Endothelial cell of umbilical vein (primary cell): ENCODE results near the gene CEP128. TPM values are rescaled to one million over a fixed set of nuclear protein-coding genes. Genes with fewer than 3 reads are reported as not detected.

ENCODE experiments used
- BruUV-seq: library from RNA; stranded (reverse); fragments of 400-500 nt; replicated peaks from 2 replicates; lab custom pipeline; 2021; lab: Mats Ljungman, UMichigan
- CTCF ChIA-PET: fragments of 300-600, 350-600 bp; sonication (Branson Sonifier 250); formaldehyde crosslinking; loops from one replicate; lab custom pipeline; 2021; ENCODE audit warnings: antibody characterized with exemption, inconsistent platforms; lab: Charles Lee
- POLR2A ChIA-PET: fragments of 300-600, 350-600 bp; sonication (Branson Sonifier 250); formaldehyde crosslinking; loops from one replicate; lab custom pipeline; 2021; ENCODE audit warnings: antibody characterized with exemption, inconsistent platforms; lab: Charles Lee
- DNase-seq: peaks from one replicate; pipeline ENCODE4 v3.0.0-alpha.2; 2011; ENCODE audit warnings: low read depth, low spot score
- FAIRE-seq: peaks from 2 replicates; lab custom pipeline; 2011; peaks lifted over from hg19 to GRCh38; lab: Jason Lieb, UNC
- H2AFZ ChIP-seq: 2 replicates; pipeline ENCODE4 v1.6.0; 2012; ENCODE audit warnings: low read depth, low read length, control low read depth, inconsistent platforms
- H3K27ac ChIP-seq: 2 replicates; pipeline ENCODE4 v1.5.1; 2011; ENCODE audit warnings: low read depth, mild to moderate bottlenecking, control low read depth, low read length, moderate library complexity; ENCODE audit not compliant: insufficient read depth
- H3K27me3 ChIP-seq, 2 experiments: 2 replicates each; pipeline versions ENCODE4 v1.6.0 to v1.6.1; 2011; ENCODE audit warnings: low read length in 2 of 2, mixed read lengths in 1 of 2; ENCODE audit not compliant: control insufficient read depth in 2 of 2, insufficient read depth in 2 of 2
- H3K36me3 ChIP-seq, 2 experiments: 2 replicates in 1 of 2; 3 replicates in 1 of 2; pipeline ENCODE4 v1.5.1; 2011; ENCODE audit warnings: low read length in 2 of 2, mild to moderate bottlenecking in 1 of 2, moderate library complexity in 1 of 2; ENCODE audit not compliant: control insufficient read depth in 2 of 2, insufficient read depth in 2 of 2; ENCODE audit errors: extremely low read depth in 1 of 2
- H3K4me1 ChIP-seq: 3 replicates; pipeline ENCODE4 v1.5.1; 2011; ENCODE audit warnings: mild to moderate bottlenecking, low read length; ENCODE audit not compliant: control insufficient read depth, insufficient read depth; ENCODE audit errors: extremely low read depth
- H3K4me2 ChIP-seq: 2 replicates; pipeline ENCODE4 v1.6.1; 2011; ENCODE audit warnings: low read length, control low read depth, mixed read lengths; ENCODE audit not compliant: insufficient read depth
- H3K4me3 ChIP-seq, 3 experiments: fragments of 200-600 bp in 1 of 3; sonication (generic), shearing (Covaris generic) in 1 of 3; replicated peaks in 1 of 3; 2 replicates each; pipeline ENCODE4 v1.5.1; 2011 to 2016; ENCODE audit warnings: control low read depth in 3 of 3, low read length in 3 of 3, mild to moderate bottlenecking in 2 of 3, inconsistent platforms in 1 of 3, low read depth in 1 of 3, moderate library complexity in 1 of 3; ENCODE audit not compliant: insufficient read depth in 1 of 3
- H3K79me2 ChIP-seq: 2 replicates; pipeline ENCODE4 v1.6.0; 2012; ENCODE audit warnings: low read length, inconsistent platforms; ENCODE audit not compliant: control insufficient read depth, insufficient read depth
- H3K9ac ChIP-seq: replicated peaks from 2 replicates; pipeline ENCODE3; 2011; ENCODE audit warnings: low read length, control low read depth; ENCODE audit not compliant: insufficient read depth; ENCODE audit errors: extremely low read depth
- H3K9me1 ChIP-seq: replicated peaks from 3 replicates; pipeline ENCODE4 v1.6.0; 2011; ENCODE audit warnings: mild to moderate bottlenecking, low read length; ENCODE audit not compliant: control insufficient read depth, insufficient read depth; ENCODE audit errors: extremely low read depth
- H3K9me3 ChIP-seq: replicated peaks from 2 replicates; pipeline ENCODE4 v1.5.1; 2012; ENCODE audit warnings: low read length, inconsistent platforms; ENCODE audit not compliant: control insufficient read depth, insufficient read depth
- H4K20me1 ChIP-seq: replicated peaks from 2 replicates; pipeline ENCODE3; 2011; ENCODE audit warnings: mild to moderate bottlenecking, low read length; ENCODE audit not compliant: control insufficient read depth, insufficient read depth; ENCODE audit errors: extremely low read depth
- FOS ChIP-seq: IDR thresholded peaks from 2 replicates; pipeline ENCODE4 v1.6.1; 2011; ENCODE audit warnings: mild to moderate bottlenecking, low read length, moderate library complexity, borderline replicate concordance; ENCODE audit not compliant: insufficient read depth
- GATA2 ChIP-seq: IDR thresholded peaks from 2 replicates; pipeline ENCODE4 v1.7.0; 2011; ENCODE audit warnings: low read depth, mild to moderate bottlenecking, moderate library complexity, mixed read lengths, low read length; ENCODE audit not compliant: insufficient read length, insufficient read depth
- JUN ChIP-seq: IDR thresholded peaks from 2 replicates; pipeline ENCODE4 v1.6.1; 2011; ENCODE audit warnings: borderline replicate concordance, low read depth; ENCODE audit not compliant: insufficient read length, insufficient read depth
- MYC ChIP-seq: IDR thresholded peaks from one replicate; pipeline ENCODE4 v1.6.1; 2011; ENCODE audit warnings: mild to moderate bottlenecking, low read depth, low read length
- POLR2A ChIP-seq: IDR thresholded peaks from 2 replicates; pipeline ENCODE4 v1.6.1; 2012; ENCODE audit warnings: low read depth, mild to moderate bottlenecking, control low read depth, low read length
- POLR2AphosphoS5 ChIP-seq: IDR thresholded peaks from 2 replicates; pipeline ENCODE4 v1.6.1; 2012; ENCODE audit warnings: low read depth, mild to moderate bottlenecking, control low read depth, low read length, moderate library complexity; ENCODE audit not compliant: insufficient read depth
- dilution Hi-C: fragments of 300-500 bp; cut with MboI; formaldehyde crosslinking; loops from one replicate; pipeline ENCODE4 v1.15.0; 2019; ENCODE audit warnings: low sequenced_read_pairs; ENCODE audit not compliant: extremely low pct_ligation_motif_present
- intact Hi-C: fragments of 100-400 bp; cut with micrococcal nuclease; formaldehyde crosslinking; loops from one replicate; pipeline ENCODE4 v1.10.0; 2022
- polyA plus RNA-seq, 4 experiments: library from polyadenylated mRNA; depleted of rRNA in 3 of 4; stranded (reverse) in 3 of 4; unstranded in 1 of 4; fragments of >200 nt; gene quantifications; 2 replicates each; pipeline versions ENCODE4 v1.2.1 to v1.2.3, GENCODE V29; 2011 to 2012; ENCODE audit warnings: missing spikeins in 1 of 4
- total RNA-seq: library from RNA; stranded (reverse); gene quantifications from 2 replicates; pipeline ENCODE4 v1.2.3, GENCODE V29; 2021
- TF ChIP-seq, protein P1 (sequence below): IDR thresholded peaks from 2 replicates; pipeline ENCODE4 v1.6.1; 2011; ENCODE audit not compliant: insufficient read depth, insufficient read length
- TF ChIP-seq, protein P2 (sequence below), 2 donors: IDR thresholded peaks; 1 replicate in 1 of 2; 2 replicates in 1 of 2; pipeline ENCODE4 v1.5.1; 2011; ENCODE audit warnings: low read length in 2 of 2, mild to moderate bottlenecking in 2 of 2, moderate library complexity in 2 of 2, control low read depth in 1 of 2, inconsistent platforms in 1 of 2, low read depth in 1 of 2; ENCODE audit not compliant: insufficient read depth in 1 of 2; ENCODE audit errors: extremely low read depth in 1 of 2

Gene CEP128
- total and polyA plus RNA-seq, 2 donors (not counting 3 experiments of a cell fraction or from before 2014, with no cell fraction given) = 0.91 to 23.7 TPM

DNA sequence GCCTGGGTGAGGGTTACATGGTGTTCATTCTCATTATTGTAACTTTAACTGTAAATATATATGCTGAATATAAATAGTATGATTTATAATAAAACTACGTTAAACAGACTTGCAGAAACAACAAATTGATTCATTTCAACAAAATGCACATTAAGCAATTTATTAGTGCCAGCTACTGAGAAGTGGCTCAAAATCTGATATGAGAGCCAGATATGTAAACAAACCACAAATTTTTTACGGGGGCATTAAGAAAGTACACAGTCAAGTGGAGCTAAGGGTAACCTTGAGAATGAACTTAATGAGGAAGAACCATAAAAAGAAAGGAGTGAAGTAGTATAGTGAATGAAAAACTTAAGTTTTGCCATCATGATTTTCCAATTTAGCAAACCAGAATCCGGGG, 40.3 kb downstream of the CEP128 start:
- Histone ChIP-seq H4K20me1 (no peaks in the 10 kb centered on the region), H3K4me3 (no peak overlapping the region), H3K27ac (no peak overlapping the region), H3K79me2 (no peaks in the 10 kb centered on the region), H2AFZ (no peak overlapping the region), H3K9ac (no peak overlapping the region), H3K27me3 (no peaks in the 10 kb centered on the region), H3K4me1 (no peaks in the 10 kb centered on the region), H3K9me3 (no peaks in the 10 kb centered on the region), H3K9me1 (peaks cover 3% of the 10 kb centered on the region), H3K36me3 (no peaks in the 10 kb centered on the region), H3K4me2 (no peak overlapping the region)
- ChIA-PET CTCF (no interaction called here), POLR2A (no interaction called here)
- dilution Hi-C loops = no loop called here
- no peak for DNase-seq
- BruUV-seq = no TSS peak
- intact Hi-C loops = no loop called here
- no peak for FAIRE-seq
- TF ChIP-seq JUN (no peak), POLR2A (no peak), GATA2 (no peak), MYC (no peak), FOS (no peak), POLR2AphosphoS5 (no peak)
- TF ChIP-seq, protein P1, sequence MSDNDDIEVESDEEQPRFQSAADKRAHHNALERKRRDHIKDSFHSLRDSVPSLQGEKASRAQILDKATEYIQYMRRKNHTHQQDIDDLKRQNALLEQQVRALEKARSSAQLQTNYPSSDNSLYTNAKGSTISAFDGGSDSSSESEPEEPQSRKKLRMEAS = no peak
- TF ChIP-seq, protein P2, sequence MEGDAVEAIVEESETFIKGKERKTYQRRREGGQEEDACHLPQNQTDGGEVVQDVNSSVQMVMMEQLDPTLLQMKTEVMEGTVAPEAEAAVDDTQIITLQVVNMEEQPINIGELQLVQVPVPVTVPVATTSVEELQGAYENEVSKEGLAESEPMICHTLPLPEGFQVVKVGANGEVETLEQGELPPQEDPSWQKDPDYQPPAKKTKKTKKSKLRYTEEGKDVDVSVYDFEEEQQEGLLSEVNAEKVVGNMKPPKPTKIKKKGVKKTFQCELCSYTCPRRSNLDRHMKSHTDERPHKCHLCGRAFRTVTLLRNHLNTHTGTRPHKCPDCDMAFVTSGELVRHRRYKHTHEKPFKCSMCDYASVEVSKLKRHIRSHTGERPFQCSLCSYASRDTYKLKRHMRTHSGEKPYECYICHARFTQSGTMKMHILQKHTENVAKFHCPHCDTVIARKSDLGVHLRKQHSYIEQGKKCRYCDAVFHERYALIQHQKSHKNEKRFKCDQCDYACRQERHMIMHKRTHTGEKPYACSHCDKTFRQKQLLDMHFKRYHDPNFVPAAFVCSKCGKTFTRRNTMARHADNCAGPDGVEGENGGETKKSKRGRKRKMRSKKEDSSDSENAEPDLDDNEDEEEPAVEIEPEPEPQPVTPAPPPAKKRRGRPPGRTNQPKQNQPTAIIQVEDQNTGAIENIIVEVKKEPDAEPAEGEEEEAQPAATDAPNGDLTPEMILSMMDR (IDR thresholded peaks at IDR 0.05; ENCODE audit: extremely low read depth in 1 of 2, insufficient read depth in 1 of 2, low read depth in 1 of 2, low read length in 2 of 2) = no peak
